PFSK-1 (cell line): ENCODE results near the gene GRIP1.

Experiments used
- POLR2AphosphoS5 ChIP-seq: IDR thresholded peaks from 2 replicates; pipeline ENCODE4 v1.6.1; 2012; ENCODE audit warnings: low read depth, mild to moderate bottlenecking, control low read depth, low read length, moderate library complexity
- TAF1 ChIP-seq: IDR thresholded peaks from 2 replicates; pipeline ENCODE4 v1.6.1; 2012; ENCODE audit warnings: low read length, control low read depth, borderline replicate concordance; ENCODE audit not compliant: insufficient read depth

- TF ChIP-seq TAF1 (no peak), POLR2AphosphoS5 (no peak)
Measured at GRCh38 chr12:66692170-66692569, 13.3 kb upstream of the GRIP1 start.
